ENCODE measurements around the gene LRRC26.

- TF ChIP-seq EZH2phosphoT487 (IDR thresholded peaks at IDR 0.05; ENCODE audit: insufficient read depth, low read depth) (no peak), EZH2 (IDR thresholded peaks at IDR 0.05; ENCODE audit: insufficient read depth, poor library complexity, severe bottlenecking) (no peak)
Measured at GRCh38 chr9:137149942-137150616, 19.8 kb downstream of the LRRC26 start.

All from GM23248 (cell line).